NCI-H2227 (cell line): ENCODE data around the gene TOMM7.
"Not testable (repeated sequence)": the region's sequence is repeated elsewhere in the genome, so short reads cannot be mapped to it uniquely, and the experiment has no call there.

ENCODE experiments used
- DNase-seq: peaks from one replicate; lab custom pipeline; 2025; ENCODE audit not compliant: unreplicated experiment; lab: John Stamatoyannopoulos, UW

Gene TOMM7

GRCh38 chr7:22787951-22788350, 34.7 kb downstream of the TOMM7 start:
- no peak for DNase-seq

GRCh38 chr7:22786290-22786932, 36.2 kb downstream of the TOMM7 start:
- no peak for DNase-seq

- no peak for DNase-seq
Measured at GRCh38 chr7:22784346-22784745, 38.3 kb downstream of the TOMM7 start.

- no peak for DNase-seq
Measured at GRCh38 chr7:22783421-22783820, 39.2 kb downstream of the TOMM7 start.

GRCh38 chr7:22782616-22783232, 39.9 kb downstream of the TOMM7 start:
- DNase-seq = peak; percentile 27

- no peak for DNase-seq
Measured at GRCh38 chr7:22781230-22781711, 41.4 kb downstream of the TOMM7 start.

GRCh38 chr7:22779730-22780323, 42.8 kb downstream of the TOMM7 start:
- not testable (repeated sequence) for DNase-seq

- no peak for DNase-seq
Measured at GRCh38 chr7:22776964-22777363, 45.7 kb downstream of the TOMM7 start.

GRCh38 chr7:22772885-22773284, 49.8 kb downstream of the TOMM7 start:
- no peak for DNase-seq

GRCh38 chr7:22771872-22772228, 50.8 kb downstream of the TOMM7 start:
- DNase-seq = no peak

- no peak for DNase-seq
Measured at GRCh38 chr7:22771194-22771871, 51.3 kb downstream of the TOMM7 start.

- DNase-seq = no peak
Measured at GRCh38 chr7:22765609-22766008, 57.0 kb downstream of the TOMM7 start.
